NCI-H345 (cell line): ENCODE measurements around the gene TLX1.

Experiments used
- DNase-seq: peaks from one replicate; lab custom pipeline; 2025; lab: John Stamatoyannopoulos, UW

Gene TLX1

GRCh38 chr10:101130984-101131961, at the start of gene TLX1:
Gene TLX1 (plus strand): TSS chr10:101131300. CDS start chr10:101131542, 242 bp downstream.
- peak; percentile 33 for DNase-seq

GRCh38 chr10:101085846-101086245, 45.3 kb upstream of the TLX1 start:
- DNase-seq: no peak

GRCh38 chr10:101087376-101087775, 43.7 kb upstream of the TLX1 start:
- no peak for DNase-seq

GRCh38 chr10:101087965-101088364, 43.1 kb upstream of the TLX1 start:
- DNase-seq: no peak

- DNase-seq: no peak
Observed at GRCh38 chr10:101089520-101090299, 41.4 kb upstream of the TLX1 start.

- DNase-seq: no peak
Observed at GRCh38 chr10:101090597-101090996, 40.5 kb upstream of the TLX1 start.

- no peak for DNase-seq
Observed at GRCh38 chr10:101091546-101092290, 39.4 kb upstream of the TLX1 start.

GRCh38 chr10:101092881-101093354, 38.2 kb upstream of the TLX1 start:
- no peak for DNase-seq

GRCh38 chr10:101094121-101094879, 36.8 kb upstream of the TLX1 start:
- no peak for DNase-seq

GRCh38 chr10:101095004-101095403, 36.1 kb upstream of the TLX1 start:
- no peak for DNase-seq

GRCh38 chr10:101095550-101096213, 35.4 kb upstream of the TLX1 start:
- peak; percentile 56 for DNase-seq

- no peak for DNase-seq
Observed at GRCh38 chr10:101096378-101096777, 34.7 kb upstream of the TLX1 start.

GRCh38 chr10:101097881-101098280, 33.2 kb upstream of the TLX1 start:
- no peak for DNase-seq

- DNase-seq: no peak
Observed at GRCh38 chr10:101099901-101100300, 31.2 kb upstream of the TLX1 start.

GRCh38 chr10:101101372-101101881, 29.7 kb upstream of the TLX1 start:
- DNase-seq: no peak

- no peak for DNase-seq
Observed at GRCh38 chr10:101103430-101103829, 27.7 kb upstream of the TLX1 start.

GRCh38 chr10:101106351-101106750, 24.7 kb upstream of the TLX1 start:
- DNase-seq: no peak

- DNase-seq: no peak
Observed at GRCh38 chr10:101107771-101108170, 23.3 kb upstream of the TLX1 start.

- no peak for DNase-seq
Observed at GRCh38 chr10:101110856-101111523, 20.1 kb upstream of the TLX1 start.

- no peak for DNase-seq
Observed at GRCh38 chr10:101111547-101111946, 19.6 kb upstream of the TLX1 start.
